ENCODE data around the gene INHBB.
"Not testable (repeated sequence)": the region's sequence is repeated elsewhere in the genome, so short reads cannot be mapped to it uniquely, and the experiment has no call there.

Gene INHBB

DNA sequence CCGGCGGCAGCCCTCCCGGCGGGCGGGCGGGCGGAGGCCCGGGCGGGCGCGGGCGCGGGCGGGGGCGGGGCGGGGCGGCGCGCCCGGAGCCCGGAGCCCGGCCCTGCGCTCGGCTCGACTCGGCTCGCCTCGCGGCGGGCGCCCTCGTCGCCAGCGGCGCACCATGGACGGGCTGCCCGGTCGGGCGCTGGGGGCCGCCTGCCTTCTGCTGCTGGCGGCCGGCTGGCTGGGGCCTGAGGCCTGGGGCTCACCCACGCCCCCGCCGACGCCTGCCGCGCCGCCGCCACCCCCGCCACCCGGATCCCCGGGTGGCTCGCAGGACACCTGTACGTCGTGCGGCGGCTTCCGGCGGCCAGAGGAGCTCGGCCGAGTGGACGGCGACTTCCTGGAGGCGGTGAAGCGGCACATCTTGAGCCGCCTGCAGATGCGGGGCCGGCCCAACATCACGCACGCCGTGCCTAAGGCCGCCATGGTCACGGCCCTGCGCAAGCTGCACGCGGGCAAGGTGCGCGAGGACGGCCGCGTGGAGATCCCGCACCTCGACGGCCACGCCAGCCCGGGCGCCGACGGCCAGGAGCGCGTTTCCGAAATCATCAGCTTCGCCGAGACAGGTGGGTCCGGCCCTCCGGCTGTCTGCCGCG lies at the start of gene INHBB:
INHBB (plus strand) TSS at position 111 of the 641 bp plus-strand sequence; CDS start at position 164, 53 bp downstream.
- DNase-seq (ENCODE audit: low read depth in 2 of 2) = no peak

DNA sequence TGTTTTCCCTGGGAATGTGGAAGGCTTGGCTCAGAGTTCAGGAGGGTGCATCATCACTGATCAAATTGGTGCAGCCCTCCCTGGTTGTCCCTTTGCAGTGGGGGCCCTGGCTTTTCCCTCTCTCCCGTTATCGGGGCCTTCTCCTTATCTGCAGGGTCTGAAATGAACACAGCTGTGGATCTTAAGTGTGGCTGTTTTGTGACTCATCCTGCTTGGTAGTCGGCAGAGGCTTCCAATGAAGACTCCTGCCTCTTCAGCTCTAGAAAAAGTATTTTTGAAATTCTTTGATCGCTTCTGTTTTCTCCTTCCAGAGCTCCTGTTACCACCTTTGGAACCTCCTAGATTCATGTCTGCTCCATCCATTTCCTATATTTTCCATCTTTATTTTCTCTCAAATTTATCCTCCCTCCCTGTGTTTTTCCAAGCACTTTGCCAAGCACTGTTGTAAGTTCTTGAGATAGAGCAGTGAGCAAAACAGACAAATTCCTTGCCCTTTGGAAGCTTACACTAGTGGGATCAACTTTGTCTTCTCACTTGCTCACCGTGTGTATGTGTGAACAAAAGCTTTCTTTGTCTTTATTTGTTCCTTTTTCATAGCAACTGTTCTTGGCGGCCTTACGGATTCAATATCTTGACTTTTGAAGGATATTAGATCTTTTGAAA lies 47.6 kb upstream of the INHBB start:
- no peak for DNase-seq (ENCODE audit: low read depth in 2 of 2)

DNA sequence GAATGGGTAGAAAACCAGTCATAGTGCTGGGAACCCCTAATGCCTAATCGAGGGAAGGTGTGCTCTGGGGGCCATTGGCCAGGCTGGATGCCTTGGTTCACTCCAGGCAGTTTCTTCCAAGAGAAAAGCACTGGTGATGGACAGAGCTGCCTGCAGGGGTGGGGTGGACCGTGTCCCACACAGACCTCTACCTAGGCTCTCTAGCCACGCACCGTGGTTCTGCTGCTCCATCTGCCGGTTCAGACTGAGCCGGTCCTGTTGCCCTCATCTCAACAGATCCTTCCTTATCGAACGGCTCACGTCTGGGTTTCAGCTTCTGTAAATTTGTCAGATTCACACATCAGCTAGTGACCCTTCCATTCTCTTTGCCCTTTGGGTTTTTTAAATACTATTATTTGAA lies 46.9 kb upstream of the INHBB start:
- no peak for DNase-seq (ENCODE audit: low read depth in 2 of 2)

DNA sequence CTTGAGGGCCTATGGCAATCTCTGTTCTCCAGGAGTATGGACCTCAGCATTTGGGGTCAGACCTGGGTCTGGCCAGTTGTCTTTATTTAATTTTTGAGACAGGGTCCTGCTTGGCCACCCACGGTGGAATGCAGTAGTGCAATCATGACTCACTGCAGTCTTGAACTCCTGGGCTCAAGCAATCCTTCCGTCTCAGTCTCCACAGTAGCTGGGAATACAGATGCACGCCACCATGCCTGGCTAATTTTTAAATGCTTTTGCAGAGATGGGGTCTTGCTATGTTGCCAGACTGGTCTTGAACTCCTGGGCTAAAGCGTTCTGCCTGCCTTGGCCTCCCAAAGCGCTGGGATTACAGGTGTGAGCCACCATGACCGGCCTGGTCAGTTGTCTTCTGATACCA lies 46.4 kb upstream of the INHBB start:
- DNase-seq (ENCODE audit: low read depth in 2 of 2) = no peak

DNA sequence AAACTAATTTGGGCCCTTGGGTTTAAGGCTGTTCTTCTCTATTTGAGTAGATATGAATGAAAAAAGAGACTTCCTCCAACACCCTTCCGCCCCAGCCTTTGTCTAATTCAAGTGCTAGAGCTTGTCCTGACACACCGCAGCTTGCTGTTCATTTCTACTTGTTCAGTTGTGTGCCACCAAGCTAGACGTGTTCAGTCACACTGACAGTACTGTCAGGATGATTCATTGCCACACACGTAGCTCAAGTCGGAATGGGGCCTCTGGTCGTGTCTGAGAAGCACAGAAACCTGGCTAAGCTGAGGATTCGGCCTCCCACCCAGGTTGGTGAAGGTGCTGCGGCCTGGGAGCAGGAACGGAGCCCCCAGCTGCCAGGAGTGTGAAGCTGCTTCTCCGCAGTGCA lies 45.6 kb upstream of the INHBB start:
- no peak for DNase-seq (ENCODE audit: low read depth in 2 of 2)

DNA sequence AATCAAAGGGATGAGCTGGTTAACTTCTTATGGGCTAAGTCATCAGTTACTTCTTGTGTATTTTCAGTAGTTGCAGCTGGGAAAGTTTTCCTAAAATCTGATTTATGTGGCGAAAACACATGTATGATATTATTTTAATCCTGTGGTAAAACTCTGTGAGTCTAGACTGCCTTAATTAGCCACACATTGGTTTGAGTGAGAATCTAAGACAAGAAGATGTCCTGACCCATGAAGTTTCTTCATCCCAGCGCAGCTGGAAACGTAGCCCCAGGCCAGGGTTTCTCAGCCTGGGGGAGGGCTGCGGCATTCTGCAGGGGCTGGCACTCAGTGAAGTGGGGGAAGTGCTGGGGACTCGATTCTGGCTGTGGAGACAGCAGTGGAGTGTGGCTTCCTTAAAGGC lies 44.7 kb upstream of the INHBB start:
- no peak for DNase-seq (ENCODE audit: low read depth in 2 of 2)

DNA sequence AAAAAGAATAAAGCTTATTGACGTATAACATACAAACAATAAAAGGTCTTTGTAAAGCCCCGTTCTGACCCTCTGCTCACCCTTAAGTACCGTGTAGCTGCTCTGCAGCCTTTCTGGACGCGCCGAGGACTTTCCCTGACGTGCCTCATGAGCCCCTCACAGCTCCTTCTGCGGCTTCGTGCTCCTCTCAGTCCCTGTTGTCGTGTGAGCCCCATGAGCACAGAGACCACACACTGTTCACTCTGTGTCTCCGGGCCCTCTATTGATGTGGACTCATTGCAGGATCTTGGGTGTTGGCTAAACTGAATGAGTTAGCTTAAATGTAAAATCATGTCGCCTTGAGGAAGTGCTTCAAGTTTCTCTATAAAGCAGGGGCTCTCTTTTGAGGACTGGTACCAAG lies 43.6 kb upstream of the INHBB start:
- DNase-seq (ENCODE audit: low read depth in 2 of 2) = no peak

DNA sequence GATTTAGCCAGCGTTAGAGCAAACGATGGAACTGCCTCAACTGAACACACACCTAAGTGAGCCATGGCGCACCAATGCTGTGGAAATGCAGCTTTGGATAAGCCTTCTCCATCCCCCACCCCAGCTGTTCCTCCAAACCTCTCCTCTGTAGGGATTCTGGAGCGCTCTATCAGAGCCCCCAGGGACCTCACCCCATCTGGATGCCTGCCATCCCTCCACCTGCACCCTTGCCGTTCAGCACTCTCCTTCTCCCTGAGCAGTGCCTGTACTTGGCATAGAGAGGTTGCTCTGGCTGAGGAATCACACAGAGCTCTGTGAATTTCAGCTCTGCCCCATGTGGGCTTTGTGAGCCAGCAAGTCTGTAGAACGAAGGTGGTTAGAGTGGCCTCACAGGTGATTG lies 42.8 kb upstream of the INHBB start:
- DNase-seq (ENCODE audit: low read depth in 2 of 2) = no peak

DNA sequence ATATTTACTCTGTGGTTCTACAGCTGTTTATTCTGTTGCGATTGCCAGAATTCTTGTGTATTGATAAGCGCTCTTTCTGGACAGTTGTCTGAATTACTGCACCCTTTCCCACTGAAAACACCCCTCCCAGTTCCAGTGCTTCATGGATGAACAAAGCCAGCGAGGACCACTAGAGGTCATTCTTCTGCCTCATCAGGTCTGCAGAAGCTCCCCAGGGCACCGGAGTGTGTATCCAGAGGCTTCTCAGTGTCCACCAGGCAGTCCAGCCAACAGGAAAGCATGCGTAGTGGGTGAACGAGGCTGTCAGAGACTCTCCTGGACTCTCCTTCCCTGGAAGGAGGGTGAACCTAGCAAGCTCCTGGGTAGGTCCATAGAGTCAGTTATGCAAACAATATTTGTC lies 40.6 kb upstream of the INHBB start:
- no peak for DNase-seq (ENCODE audit: low read depth in 2 of 2)

DNA sequence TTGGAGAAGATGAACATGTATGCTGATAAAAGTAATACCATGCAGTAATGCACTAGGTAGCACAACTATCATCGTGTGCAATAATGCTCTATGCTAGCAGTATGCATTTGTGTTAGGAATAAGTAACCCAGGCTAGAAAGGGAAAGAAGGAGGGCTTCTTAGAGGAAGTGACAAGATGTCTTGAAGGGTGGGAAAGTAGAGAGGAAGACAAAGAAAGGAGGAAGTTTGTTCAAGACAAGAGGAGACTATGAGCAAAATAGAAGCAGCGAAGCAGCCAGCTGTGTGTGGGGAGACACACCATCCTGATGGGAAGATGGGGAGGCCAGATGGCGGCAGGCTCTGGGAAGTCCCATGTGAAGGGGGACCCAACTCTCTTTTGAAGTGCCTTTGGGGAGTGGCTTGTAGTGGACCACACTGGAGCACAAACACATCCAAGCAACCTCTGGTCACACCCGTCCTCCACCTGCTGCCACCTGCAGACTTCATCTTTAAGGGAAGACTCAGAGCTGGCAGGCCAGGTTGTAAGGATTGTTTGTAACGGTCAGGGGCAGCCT lies 39.9 kb upstream of the INHBB start:
- no peak for DNase-seq (ENCODE audit: low read depth in 2 of 2)

DNA sequence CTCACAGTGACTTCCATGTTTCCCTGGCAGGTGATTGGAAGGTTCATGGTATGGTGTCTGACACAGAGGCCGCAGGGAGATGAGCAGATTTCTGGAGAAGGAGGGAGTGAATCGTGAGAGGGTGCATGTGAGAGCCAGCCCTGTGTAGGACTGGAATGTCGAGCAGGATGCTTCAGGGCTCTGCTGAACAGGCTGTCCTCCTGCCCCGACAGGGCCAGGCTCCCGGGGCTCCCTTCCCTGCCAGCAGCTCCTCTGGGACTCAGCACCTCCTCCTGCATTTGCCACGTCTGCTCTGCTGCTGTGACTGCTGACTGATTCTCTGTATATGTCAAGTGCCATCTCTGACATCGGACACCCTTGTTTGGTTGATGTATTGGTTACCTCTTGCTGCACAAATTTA lies 38.5 kb upstream of the INHBB start:
- DNase-seq (ENCODE audit: low read depth in 2 of 2) = no peak

DNA sequence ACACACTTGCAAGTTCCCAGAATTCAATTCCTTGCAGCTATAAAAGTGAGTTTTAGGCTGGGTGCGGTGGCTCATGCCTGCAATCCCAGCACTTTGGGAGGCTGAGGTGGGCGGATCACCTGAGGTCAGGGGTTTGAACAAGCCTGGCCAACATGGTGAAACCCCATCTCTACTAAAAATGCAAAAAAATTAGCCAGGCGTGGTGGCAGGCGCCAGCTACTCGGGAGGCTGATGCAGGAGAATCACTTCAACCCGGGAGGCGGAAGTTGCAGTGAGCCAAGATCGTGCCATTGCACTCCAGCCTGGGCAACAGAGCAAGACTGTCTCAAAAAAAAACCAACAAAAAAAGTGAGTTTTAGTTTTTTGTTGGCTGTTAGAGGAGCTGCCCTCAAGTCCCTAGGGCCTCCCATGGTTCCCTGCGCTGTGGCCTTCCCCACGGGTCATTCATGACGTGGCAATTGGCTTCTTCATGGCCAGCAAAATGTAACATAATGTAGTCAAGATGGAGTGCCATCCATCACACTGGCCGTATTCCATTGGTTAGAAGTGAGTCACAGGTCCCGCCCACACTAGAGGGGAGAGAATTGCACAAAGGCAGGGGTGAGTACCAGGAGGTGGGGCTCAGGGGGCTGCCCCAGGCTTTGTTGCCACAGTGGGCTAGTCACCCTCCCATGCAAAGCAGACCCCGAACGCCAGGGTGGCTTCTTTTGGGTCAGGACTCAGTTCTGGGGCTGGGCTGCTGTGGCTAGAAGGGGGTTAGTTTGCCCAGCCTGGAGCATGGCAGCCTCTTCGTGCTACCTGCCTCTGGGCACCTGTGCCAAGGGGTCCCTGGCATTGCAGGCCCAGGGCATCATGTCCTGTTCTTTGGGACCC lies 37.7 kb upstream of the INHBB start:
- no peak for DNase-seq (ENCODE audit: low read depth in 2 of 2)

DNA sequence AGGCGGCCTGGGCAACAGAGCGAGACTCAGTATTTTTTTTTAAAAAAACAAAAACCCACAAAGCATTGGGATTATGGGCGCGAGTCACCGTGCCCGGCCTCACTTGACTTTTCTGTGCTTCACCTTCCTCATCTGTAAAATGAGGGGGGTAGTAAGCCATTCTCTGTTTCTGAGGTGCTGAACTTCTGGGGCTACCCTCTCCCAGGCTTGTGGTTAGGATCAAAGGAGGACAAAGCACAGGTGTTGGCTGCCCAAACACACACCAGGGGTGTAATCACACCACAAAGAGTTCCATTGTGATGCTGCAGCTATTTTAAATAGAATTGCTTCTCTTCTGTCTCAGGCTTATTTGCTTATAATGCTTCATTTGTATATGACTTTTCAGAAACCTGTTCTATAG lies 35.8 kb upstream of the INHBB start:
- no peak for DNase-seq (ENCODE audit: low read depth in 2 of 2)

DNA sequence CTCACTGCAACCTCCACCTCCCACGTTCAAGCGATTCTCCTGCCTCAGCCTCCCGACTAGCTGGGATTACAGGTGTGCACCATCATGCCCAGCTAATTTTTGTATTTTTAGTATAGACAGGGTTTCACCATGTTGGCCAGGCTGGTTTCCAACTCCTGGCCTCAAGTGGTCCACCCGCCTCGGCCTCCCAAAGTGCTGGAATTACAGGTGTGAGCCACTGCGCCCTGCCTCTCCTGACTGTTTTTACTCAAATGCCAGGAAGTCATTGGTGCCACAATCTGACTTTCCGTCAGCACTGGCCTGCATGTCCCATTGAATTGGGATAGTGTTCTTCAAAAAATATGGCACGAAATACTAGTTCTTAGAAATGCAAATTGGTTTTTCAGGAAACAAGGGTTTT lies 35.1 kb upstream of the INHBB start:
- not testable (repeated sequence) for DNase-seq (ENCODE audit: low read depth in 2 of 2)

DNA sequence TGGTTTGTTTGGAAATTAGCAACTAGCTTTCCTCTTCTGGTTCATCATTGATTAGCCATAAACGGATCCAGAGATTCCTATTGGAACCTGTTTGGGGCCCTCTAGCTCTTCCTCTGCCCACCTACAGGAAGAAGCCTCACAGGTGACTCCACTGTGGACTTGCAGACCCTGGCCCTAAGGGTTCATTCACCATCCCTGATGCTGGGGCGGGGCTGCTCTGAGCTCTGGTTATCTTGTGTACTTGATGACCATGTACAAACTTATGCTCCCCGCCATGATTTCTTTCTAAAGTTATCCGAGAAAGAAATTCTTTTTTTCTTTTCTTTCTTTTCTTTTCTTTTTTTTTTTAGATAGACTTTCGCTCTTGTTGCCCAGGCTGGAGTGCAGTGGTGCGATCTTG lies 33.9 kb upstream of the INHBB start:
- no peak for DNase-seq (ENCODE audit: low read depth in 2 of 2)

DNA sequence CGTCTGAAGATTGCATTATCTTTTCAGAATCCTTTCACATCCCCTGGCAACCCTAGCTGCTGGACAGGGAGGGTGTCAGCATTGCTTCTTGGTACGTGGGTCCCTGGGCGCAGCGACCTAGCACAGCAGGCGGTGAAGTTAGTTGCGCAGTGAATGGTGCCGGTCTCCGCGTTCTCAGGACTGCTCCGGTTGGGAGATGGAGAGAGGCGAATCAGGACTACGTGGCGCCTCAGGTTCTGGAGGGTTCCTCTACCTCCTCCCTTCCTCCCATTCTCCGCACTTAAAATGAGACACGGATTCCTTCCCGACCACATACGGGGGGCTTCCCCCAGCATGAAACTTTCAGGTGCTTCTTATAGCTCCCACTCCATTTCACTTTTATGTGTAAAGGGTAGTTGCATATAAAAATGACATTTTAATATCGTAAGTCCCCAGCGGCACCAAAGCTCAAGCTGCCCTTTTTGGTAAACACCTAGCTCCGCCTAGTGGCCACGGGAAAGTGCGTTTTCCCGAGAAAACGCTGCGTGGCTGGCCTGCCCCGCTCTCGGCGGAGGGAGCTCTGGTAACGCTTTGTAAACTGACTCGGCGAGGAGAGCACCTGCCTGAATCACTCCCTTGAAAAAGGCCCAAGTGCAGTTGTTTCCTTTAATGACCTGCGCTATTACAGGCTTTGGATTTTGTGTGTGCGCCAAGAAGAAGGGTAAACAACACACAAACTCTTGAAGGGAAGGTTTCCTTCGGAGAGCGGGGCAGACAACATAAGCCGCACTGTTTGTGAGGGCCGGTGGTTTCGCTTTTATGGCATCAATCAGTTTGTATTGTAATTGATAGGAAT lies 32.9 kb upstream of the INHBB start:
- peak; percentile 73 to 81 for DNase-seq (ENCODE audit: low read depth in 2 of 2)

DNA sequence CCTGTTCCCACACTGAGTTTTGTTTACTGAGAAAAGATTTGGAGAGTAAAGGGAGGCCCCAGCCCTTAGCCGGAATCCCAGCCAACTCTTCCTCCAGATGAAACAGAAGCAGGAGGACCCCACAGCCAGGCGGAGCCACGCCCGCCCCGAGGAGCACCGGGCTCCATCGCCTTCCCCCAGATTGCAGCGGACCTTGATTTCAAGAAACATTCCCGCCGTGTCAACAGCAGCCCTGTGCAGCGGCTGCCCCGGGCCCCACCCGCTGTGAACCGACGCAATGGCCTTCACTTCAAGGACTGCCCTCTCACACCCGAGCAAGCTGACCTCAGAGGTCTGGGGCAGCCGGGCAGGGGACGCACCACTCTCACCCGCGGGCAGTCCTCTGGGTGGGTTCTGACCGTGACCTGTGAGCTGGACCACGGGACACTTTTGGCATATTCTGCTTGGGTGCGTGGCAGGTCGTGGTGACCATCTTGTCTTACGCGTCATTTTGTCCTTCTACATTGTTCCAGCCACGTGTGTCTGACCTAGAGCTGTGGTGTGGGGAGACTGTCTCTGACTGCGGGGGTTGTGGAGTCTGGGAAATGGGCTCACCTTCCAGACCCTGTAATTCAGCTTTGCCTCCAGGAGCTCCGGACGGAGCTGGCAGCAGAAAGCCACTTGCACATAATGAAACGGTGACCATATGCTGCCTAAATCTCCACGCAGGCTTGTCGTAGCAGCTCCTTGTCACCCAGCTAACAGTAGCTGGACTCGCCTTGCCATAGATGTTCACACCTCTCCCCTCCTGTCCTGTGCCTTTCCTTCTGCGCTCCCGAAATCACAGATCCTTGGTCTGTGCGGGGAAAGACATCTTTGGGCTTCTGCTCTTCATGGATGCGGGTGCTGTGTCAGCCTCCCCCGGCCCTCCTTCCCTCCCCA lies 32.0 kb upstream of the INHBB start:
- DNase-seq (ENCODE audit: low read depth in 2 of 2) = no peak

DNA sequence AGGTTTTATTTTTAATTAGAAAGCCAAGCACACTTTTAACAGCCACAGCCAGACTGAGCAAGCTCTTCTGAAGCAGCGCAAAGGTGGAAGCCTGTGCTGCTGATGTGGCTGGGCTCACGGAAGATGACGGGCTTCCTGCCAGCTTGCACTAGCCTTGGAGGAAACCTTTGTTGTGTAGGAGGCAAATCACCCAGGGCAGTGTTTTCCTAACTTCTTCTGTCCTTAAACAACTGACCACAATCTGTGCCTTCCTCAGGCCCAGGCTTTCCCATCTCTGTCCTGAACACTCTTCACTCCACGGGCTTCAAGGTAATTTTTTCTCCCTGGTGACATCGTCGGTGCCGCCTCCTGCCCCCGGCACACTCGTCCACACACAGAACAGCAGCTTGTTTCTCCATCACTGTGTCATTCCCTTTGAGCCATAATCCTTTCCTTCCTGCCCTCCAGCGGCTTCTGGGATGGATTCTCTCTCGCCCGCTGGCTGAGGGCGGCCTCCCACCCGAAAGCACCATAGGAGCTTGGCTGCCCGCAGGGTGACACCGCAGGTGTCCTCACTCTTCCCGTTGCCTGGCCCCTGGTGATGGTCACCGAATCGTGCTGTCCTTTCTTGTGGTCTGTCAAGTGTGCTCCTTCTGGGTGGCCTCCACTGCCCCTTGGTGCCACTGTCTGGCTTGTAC lies 31.1 kb upstream of the INHBB start:
- DNase-seq (ENCODE audit: low read depth in 2 of 2) = no peak

DNA sequence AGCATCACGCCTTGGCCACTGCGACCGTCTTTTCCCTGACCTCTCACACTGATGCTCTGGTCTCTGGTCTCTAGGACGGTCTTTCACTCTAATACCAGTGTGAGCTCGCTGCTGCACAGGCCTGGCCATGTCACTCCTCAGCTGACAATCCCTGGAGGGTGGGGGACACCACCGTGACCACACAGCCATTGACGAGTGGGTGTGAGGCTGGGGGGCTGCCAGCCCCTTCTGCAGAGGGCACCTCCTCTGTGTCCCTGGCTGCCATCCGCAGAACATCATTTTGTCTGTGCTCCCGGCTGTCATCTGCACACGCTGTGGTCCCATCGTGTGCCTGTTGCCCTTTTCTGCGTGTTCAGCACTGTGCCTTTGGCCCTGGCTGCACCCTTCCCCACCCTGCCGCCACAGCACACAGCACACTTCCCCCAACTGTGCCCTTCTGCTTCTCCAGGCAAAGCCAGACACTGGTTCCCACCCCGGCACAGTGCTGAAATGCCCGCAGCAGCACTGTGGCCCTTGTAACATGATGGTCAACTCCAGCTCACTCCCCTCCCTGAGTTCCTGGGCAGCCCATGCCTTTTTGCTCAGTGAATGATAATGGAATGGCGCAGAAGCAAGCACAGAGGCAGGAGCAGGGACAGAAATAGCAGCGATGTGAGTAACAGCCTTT lies 30.4 kb upstream of the INHBB start:
- DNase-seq (ENCODE audit: low read depth in 2 of 2) = no peak

All from stimulated activated CD4-positive, alpha-beta T cell treated with anti-CD3 and anti-CD28 coated beads, Interleukin-12 subunit alpha, Interleukin-12 subunit beta, amount 100 ng/mL, for 24 hours (primary cell).